Mucosa of descending colon (tissue), 3 donors: Measurements from ENCODE around the gene MYO3A. TPM values are rescaled to one million over a fixed set of nuclear protein-coding genes. Genes with fewer than 3 reads are reported as not detected.

ENCODE experiments used
- ATAC-seq: fragments of 200-7000 bp; cut with Tn5 transposase; one replicate; pipeline ENCODE4 v1.9.1; 2020; ENCODE audit warnings: mild to moderate bottlenecking, moderate library complexity
- DNase-seq, 3 donors: peaks; one replicate each; pipeline ENCODE4 v3.0.0-alpha.2; 2020
- H3K36me3 ChIP-seq: fragments of 200-600 bp; one replicate; pipeline ENCODE4 v1.8.0; 2021; ENCODE audit warnings: low read depth, mild to moderate bottlenecking
- H3K4me1 ChIP-seq: fragments of 200-600 bp; one replicate; pipeline ENCODE4 v1.8.0; 2021; ENCODE audit warnings: low read depth, mild to moderate bottlenecking
- H3K4me3 ChIP-seq: fragments of 200-600 bp; one replicate; pipeline ENCODE4 v1.8.0; 2021; ENCODE audit warnings: mild to moderate bottlenecking
- H3K9me3 ChIP-seq: fragments of 200-600 bp; one replicate; pipeline ENCODE4 v1.8.0; 2021; ENCODE audit warnings: mild to moderate bottlenecking
- CTCF ChIP-seq: fragments of 200-600 bp; IDR thresholded peaks from one replicate; pipeline ENCODE4 v1.8.0; 2022; ENCODE audit warnings: antibody characterized with exemption, mild to moderate bottlenecking
- intact Hi-C, 2 donors: fragments of 100-400 bp; cut with DNase I in 1 of 2; cut with micrococcal nuclease in 1 of 2; formaldehyde crosslinking; loops; one replicate each; pipeline versions ENCODE4 v1.11.0 to v1.11.1; 2022; cut with DNase I, micrococcal nuclease
- total RNA-seq, 3 donors: library from RNA; stranded (reverse); fragmentation: NEBNext Ultra II Directional in 2 of 3; extraction: Animal tissue kit (Norgen Biotek cat#: 25700) in 2 of 3; gene quantifications; one replicate each; pipeline versions ENCODE4 v1.2.1 to v1.2.4, GENCODE V29; 2021 to 2023
- donor health status: DM: no; HTN: no; CAD: no; lungs with moderate emphysema.
- donor health status: DM: no; HTN: no; CAD: no.
- donor health status: DM: no; HTN: yes; CAD: no.

The MYO3A gene
- total RNA-seq, 3 donors from 2014 or later: 0.12 to 0.29 (median 0.25) TPM

DNA sequence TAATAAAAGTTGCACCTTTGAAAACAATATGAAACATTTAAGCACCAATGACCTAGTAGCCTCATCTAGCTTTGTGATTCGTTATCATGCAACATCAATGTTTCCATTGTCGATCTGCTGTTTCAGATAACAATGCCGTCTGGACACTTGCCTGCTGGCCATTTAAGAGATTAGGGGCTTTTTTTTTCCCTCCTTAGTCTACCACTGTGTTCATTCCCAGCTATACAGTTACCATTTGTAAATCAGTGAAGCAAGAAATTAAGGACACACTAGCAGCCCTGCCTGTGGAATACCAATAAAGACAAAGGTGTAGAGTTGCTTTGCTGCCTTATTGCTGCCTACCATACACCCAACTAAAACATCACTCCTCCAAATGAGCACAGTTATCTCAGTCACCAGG, 37.6 kb upstream of the MYO3A start:
- DNase-seq (no peak), ATAC-seq (no peak)
- Histone ChIP-seq H3K4me1 (no peaks in the 10 kb centered on the region), H3K4me3 (no peak overlapping the region), H3K9me3 (no peaks in the 10 kb centered on the region), H3K36me3 (no peaks in the 10 kb centered on the region)
- no peak for TF ChIP-seq CTCF
- intact Hi-C loops: no loop called here

- H3K36me3 ChIP-seq: no peaks in the 10 kb centered on the region
- intact Hi-C loops: no loop called here
- DNase-seq (no peak), ATAC-seq (no peak)
- no peak overlapping the region for H3K4me3 ChIP-seq
- no peaks in the 10 kb centered on the region for H3K9me3 ChIP-seq
- no peaks in the 10 kb centered on the region for H3K4me1 ChIP-seq
- no peak for TF ChIP-seq CTCF
These were observed 34.7 kb upstream of the MYO3A start for GRCh38 chr10:25899304-25899703.

DNA sequence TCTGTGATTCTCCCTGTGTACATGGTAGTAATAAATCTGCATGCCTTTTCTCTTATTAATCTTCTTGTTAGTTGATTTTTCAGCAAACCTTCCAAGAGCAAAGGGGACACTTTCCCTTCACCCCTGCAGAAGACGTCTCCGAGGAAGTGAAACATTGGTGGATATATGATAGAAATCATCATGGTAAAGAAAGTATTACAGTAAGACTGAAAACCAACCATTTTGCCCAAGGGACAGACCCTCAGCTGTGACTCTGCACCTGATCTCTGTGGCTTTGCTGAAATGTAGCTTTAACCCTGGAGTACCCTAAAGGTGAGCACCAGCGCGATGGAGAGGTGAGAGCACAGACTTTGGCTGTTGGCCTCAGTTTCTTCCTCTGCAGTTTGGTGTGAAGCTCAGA, 32.8 kb upstream of the MYO3A start:
- no peak for TF ChIP-seq CTCF
- no peak for DNase-seq
- intact Hi-C loops: no loop called here

DNA sequence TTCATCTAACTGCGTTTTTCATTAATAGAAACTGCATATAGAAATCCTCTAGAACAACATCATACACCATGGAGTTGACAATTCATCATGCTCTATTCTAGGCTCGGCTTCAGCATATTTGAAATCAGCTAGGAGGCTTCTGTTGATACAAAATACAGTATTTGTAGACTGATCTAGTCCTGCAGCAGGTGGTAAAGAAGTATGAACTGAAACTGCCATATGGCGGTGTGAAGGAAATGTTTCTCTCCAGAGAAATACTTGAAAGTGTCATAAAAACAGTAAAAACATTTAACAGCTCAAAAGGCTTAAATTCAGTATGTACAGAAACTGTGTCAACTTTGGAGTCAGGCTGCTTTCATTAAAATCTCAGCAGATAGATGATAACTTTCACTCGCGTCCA, 32.0 kb upstream of the MYO3A start:
- no peak for TF ChIP-seq CTCF
- Histone ChIP-seq H3K4me1 (no peaks in the 10 kb centered on the region), H3K4me3 (no peak overlapping the region), H3K36me3 (no peaks in the 10 kb centered on the region), H3K9me3 (no peaks in the 10 kb centered on the region)
- intact Hi-C loops: no loop called here
- ATAC-seq (no peak), DNase-seq (no peak)

More for the DNA sequence above, 32.8 kb upstream of the MYO3A start:
- Histone ChIP-seq H3K36me3 (no peaks in the 10 kb centered on the region), H3K9me3 (no peaks in the 10 kb centered on the region), H3K4me1 (no peaks in the 10 kb centered on the region), H3K4me3 (no peak overlapping the region)
- no peak for ATAC-seq

- Histone ChIP-seq H3K4me1 (no peaks in the 10 kb centered on the region), H3K36me3 (no peaks in the 10 kb centered on the region), H3K4me3 (no peak overlapping the region), H3K9me3 (no peaks in the 10 kb centered on the region)
- no peak for ATAC-seq
- intact Hi-C loops: no loop called here
- TF ChIP-seq CTCF: no peak
- no peak for DNase-seq
These were observed 26.8 kb upstream of the MYO3A start for GRCh38 chr10:25907261-25907660.

GRCh38 chr10:25912866-25913265, 21.2 kb upstream of the MYO3A start:
- DNase-seq (no peak), ATAC-seq (no peak)
- no peak for TF ChIP-seq CTCF
- Histone ChIP-seq H3K9me3 (no peaks in the 10 kb centered on the region), H3K36me3 (no peaks in the 10 kb centered on the region), H3K4me3 (no peak overlapping the region), H3K4me1 (no peaks in the 10 kb centered on the region)
- intact Hi-C loops: no loop called here
